ENCODE results near the gene ATP5PB. TPM values are rescaled to one million over a fixed set of nuclear protein-coding genes. Genes with fewer than 3 reads are reported as not detected.
A peak's percentile ranks its signal among the peaks of the same experiment; 100 is the strongest.

The ATP5PB gene
- total and polyA plus RNA-seq, 4 donors = 143 to 257 (median 223) TPM

- H3K4me3 ChIP-seq (ENCODE audit: low read depth in 1 of 3, low read length in 3 of 3) = no peak overlapping the region
- WGBS = 94% methylated on average over 9 of the region's 9 CpGs
- no peaks in the 10 kb centered on the region for H3K4me1 ChIP-seq (ENCODE audit: control insufficient read depth in 4 of 4, insufficient read depth in 4 of 4, low read length in 3 of 4)
- H3K36me3 ChIP-seq (ENCODE audit: control insufficient read depth in 4 of 4, insufficient read depth in 3 of 4, low read depth in 1 of 4, low read length in 3 of 4) = no peaks in the 10 kb centered on the region
- no peak overlapping the region for H3K27ac ChIP-seq (ENCODE audit: low read depth in 1 of 2, low read length in 2 of 2)
- no peak overlapping the region for H3K9ac ChIP-seq (ENCODE audit: low read depth in 1 of 2, low read length in 2 of 2)
- H3K27me3 ChIP-seq (ENCODE audit: control insufficient read depth in 4 of 4, insufficient read depth in 4 of 4, low read length in 3 of 4) = no peaks in the 10 kb centered on the region
- no peak for TF ChIP-seq FOXA2 (IDR thresholded peaks at IDR 0.05)
- no peak for TF ChIP-seq TAF1 (conservative IDR thresholded peaks at IDR 0.05)
- no peak for TF ChIP-seq FOXA1 (IDR thresholded peaks at IDR 0.05)
- TF ChIP-seq, protein P1, sequence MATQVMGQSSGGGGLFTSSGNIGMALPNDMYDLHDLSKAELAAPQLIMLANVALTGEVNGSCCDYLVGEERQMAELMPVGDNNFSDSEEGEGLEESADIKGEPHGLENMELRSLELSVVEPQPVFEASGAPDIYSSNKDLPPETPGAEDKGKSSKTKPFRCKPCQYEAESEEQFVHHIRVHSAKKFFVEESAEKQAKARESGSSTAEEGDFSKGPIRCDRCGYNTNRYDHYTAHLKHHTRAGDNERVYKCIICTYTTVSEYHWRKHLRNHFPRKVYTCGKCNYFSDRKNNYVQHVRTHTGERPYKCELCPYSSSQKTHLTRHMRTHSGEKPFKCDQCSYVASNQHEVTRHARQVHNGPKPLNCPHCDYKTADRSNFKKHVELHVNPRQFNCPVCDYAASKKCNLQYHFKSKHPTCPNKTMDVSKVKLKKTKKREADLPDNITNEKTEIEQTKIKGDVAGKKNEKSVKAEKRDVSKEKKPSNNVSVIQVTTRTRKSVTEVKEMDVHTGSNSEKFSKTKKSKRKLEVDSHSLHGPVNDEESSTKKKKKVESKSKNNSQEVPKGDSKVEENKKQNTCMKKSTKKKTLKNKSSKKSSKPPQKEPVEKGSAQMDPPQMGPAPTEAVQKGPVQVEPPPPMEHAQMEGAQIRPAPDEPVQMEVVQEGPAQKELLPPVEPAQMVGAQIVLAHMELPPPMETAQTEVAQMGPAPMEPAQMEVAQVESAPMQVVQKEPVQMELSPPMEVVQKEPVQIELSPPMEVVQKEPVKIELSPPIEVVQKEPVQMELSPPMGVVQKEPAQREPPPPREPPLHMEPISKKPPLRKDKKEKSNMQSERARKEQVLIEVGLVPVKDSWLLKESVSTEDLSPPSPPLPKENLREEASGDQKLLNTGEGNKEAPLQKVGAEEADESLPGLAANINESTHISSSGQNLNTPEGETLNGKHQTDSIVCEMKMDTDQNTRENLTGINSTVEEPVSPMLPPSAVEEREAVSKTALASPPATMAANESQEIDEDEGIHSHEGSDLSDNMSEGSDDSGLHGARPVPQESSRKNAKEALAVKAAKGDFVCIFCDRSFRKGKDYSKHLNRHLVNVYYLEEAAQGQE (IDR thresholded peaks at IDR 0.05) = no peak
- no peak for TF ChIP-seq NR2F2 (IDR thresholded peaks at IDR 0.05)
- TF ChIP-seq YY1 (IDR thresholded peaks at IDR 0.05) = no peak
- TF ChIP-seq RXRA (IDR thresholded peaks at IDR 0.05) = no peak
- no peak for TF ChIP-seq GABPA (IDR thresholded peaks at IDR 0.05 in 1 of 2, conservative IDR thresholded peaks at IDR 0.05 in 1 of 2)
- no peak for TF ChIP-seq HNF4A (conservative IDR thresholded peaks at IDR 0.05)
- no peak for TF ChIP-seq RAD21 (IDR thresholded peaks at IDR 0.05)
- no peak for TF ChIP-seq ATF3 (IDR thresholded peaks at IDR 0.05)
- H3K9me3 ChIP-seq (ENCODE audit: control insufficient read depth in 4 of 4, low read length in 3 of 4) = no peaks in the 10 kb centered on the region
- DNase-seq (ENCODE audit: low spot score) = no peak
Measured at GRCh38 chr1:111488669-111489068, 39.4 kb downstream of the ATP5PB start.

GRCh38 chr1:111489604-111490003 is 40.3 kb downstream of the ATP5PB start:
- 73% methylated on average over 4 of the region's 4 CpGs for WGBS
- Histone ChIP-seq H3K9me3 (ENCODE audit: control insufficient read depth in 4 of 4, low read length in 3 of 4) (no peaks in the 10 kb centered on the region), H3K9ac (ENCODE audit: low read depth in 1 of 2, low read length in 2 of 2) (no peak overlapping the region), H3K4me1 (ENCODE audit: control insufficient read depth in 4 of 4, insufficient read depth in 4 of 4, low read length in 3 of 4) (no peaks in the 10 kb centered on the region), H3K27ac (ENCODE audit: low read depth in 1 of 2, low read length in 2 of 2) (no peak overlapping the region), H3K36me3 (ENCODE audit: control insufficient read depth in 4 of 4, insufficient read depth in 3 of 4, low read depth in 1 of 4, low read length in 3 of 4) (no peaks in the 10 kb centered on the region), H3K4me3 (ENCODE audit: low read depth in 1 of 3, low read length in 3 of 3) (no peak overlapping the region), H3K27me3 (ENCODE audit: control insufficient read depth in 4 of 4, insufficient read depth in 4 of 4, low read length in 3 of 4) (no peaks in the 10 kb centered on the region)
- no peak for DNase-seq (ENCODE audit: low spot score)
- TF ChIP-seq HNF4G (IDR thresholded peaks at IDR 0.05) (no peak), YY1 (IDR thresholded peaks at IDR 0.05) (peak; percentile 58), RAD21 (IDR thresholded peaks at IDR 0.05) (peak in 1 of 2 donors; percentile 25), SP1 (IDR thresholded peaks at IDR 0.05) (peak; percentile 82), RXRA (IDR thresholded peaks at IDR 0.05) (peak in 1 of 2 donors; percentile 25), NR2F2 (IDR thresholded peaks at IDR 0.05) (peak; percentile 46), GABPA (IDR thresholded peaks at IDR 0.05 in 1 of 2, conservative IDR thresholded peaks at IDR 0.05 in 1 of 2) (no peak)

DNA sequence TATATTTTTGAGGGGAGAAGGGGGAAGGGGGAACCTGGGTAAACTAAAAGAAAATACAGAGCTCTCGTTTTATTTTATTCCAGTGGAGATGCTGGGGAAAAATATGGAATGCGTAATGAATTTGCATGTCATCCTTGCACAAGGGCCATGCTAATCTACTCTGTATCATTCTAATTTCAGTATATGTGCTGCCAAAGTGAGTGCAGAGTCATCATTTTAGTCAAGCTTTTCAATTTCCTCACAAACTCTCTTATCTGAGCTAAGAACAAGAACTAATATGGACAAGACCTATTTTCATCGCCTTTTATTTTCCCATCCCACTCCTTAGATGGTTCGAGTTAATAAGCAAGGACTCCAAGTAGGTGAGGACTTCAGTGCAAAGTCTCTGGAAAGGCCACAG is 41.0 kb downstream of the ATP5PB start:
- no peaks in the 10 kb centered on the region for H3K9me3 ChIP-seq (ENCODE audit: control insufficient read depth in 4 of 4, low read length in 3 of 4)
- no peak overlapping the region for H3K9ac ChIP-seq (ENCODE audit: low read depth in 1 of 2, low read length in 2 of 2)
- no peak for DNase-seq (ENCODE audit: low spot score)
- H3K27me3 ChIP-seq (ENCODE audit: control insufficient read depth in 4 of 4, insufficient read depth in 4 of 4, low read length in 3 of 4) = no peaks in the 10 kb centered on the region
- H3K36me3 ChIP-seq (ENCODE audit: control insufficient read depth in 4 of 4, insufficient read depth in 3 of 4, low read depth in 1 of 4, low read length in 3 of 4) = no peaks in the 10 kb centered on the region
- TF ChIP-seq HNF4A (conservative IDR thresholded peaks at IDR 0.05) (no peak), ATF3 (IDR thresholded peaks at IDR 0.05) (no peak), NR2F2 (IDR thresholded peaks at IDR 0.05) (no peak)
- TF ChIP-seq, protein P1 (IDR thresholded peaks at IDR 0.05) = no peak
- peak overlapping the region in 1 of 2 donors; percentile 21 for H3K27ac ChIP-seq (ENCODE audit: low read depth in 1 of 2, low read length in 2 of 2)
- 88% methylated on average over 4 of the region's 4 CpGs for WGBS
- no peak overlapping the region for H3K4me3 ChIP-seq (ENCODE audit: low read depth in 1 of 3, low read length in 3 of 3)
- no peaks in the 10 kb centered on the region for H3K4me1 ChIP-seq (ENCODE audit: control insufficient read depth in 4 of 4, insufficient read depth in 4 of 4, low read length in 3 of 4)
